ENCODE data around the gene CACNA2D3.

GRCh38 chr3:54932606-54933005, 810.3 kb downstream of the CACNA2D3 start:
- TF ChIP-seq POLR2A (IDR thresholded peaks at IDR 0.05): no peak
- no peak for TF ChIP-seq CTCF (IDR thresholded peaks at IDR 0.05)

Measured in lower leg skin (tissue), 3 donors.